GM18873 (cell line): Measurements from ENCODE around the gene VSTM1.
"Not testable (repeated sequence)": the region's sequence is repeated elsewhere in the genome, so short reads cannot be mapped to it uniquely, and the experiment has no call there.

Experiments used
- ATAC-seq: cut with Tn5 transposase; IDR thresholded peaks from one replicate; pipeline ENCODE4 v1.9.1; 2021; ENCODE audit warnings: mild to moderate bottlenecking, moderate library complexity, moderate number of reproducible peaks; ENCODE audit not compliant: unreplicated experiment, low FRiP score

VSTM1 gene

GRCh38 chr19:54074851-54075250, 11.2 kb upstream of the VSTM1 start:
- no peak for ATAC-seq

DNA sequence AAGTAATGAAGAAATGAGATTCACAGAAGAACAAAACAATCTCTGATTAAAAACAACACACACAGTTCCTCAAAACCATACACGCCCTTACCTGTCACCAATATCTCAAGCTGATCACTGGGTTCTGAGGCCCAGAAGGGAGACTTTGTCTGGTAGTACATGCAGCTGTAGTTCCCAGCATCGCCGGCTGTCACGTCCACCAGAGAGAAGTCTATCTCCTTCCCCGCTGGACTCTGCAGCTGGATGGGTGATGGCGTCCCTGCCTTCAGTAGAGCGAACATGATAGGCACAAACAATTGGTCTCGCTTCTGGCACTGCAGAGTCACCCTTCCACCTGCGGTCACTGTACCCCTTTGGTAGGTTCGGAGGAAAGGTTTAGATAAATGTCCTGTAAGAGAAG, 10.1 kb upstream of the VSTM1 start:
- no peak for ATAC-seq

DNA sequence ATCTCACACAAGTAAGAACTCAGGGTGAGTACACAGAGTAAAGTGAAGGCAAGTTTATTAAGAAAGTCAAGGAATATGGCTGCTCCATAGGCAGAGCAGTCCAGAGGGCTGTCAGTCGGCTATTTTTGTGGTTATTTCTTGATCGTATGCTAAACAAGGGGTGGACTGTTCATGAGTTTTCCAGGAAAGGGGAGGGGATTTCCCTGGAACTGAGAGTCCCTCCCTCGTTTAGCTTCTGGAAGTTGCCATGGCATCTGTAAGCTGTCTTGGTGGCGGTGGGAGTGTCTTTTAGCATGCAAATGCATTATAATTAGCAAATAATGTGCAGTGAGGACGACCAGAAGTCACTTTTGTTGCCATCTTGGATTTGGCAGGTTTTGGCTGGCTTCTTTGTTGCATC, 5.8 kb upstream of the VSTM1 start:
- no peak for ATAC-seq

DNA sequence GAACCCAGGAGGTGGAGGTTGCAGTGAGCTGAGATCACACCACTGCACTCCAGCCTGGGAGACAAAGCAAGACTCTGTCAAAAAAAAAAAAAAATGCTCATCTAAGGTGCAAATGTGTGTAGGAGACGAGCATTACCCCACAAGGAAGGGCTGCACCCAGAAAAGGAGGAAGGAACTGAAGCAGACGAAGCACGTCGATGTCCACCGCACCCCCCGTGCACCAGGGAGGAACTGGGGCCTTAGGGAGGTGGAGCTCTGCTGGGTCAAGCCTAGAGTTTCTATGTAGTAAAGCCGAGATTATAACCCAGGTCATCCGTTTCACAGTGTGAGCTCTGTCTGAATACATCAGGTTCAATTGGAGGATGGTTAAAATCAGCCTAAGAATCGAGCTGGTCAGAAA, 1.1 kb downstream of the VSTM1 start:
- no peak for ATAC-seq

DNA sequence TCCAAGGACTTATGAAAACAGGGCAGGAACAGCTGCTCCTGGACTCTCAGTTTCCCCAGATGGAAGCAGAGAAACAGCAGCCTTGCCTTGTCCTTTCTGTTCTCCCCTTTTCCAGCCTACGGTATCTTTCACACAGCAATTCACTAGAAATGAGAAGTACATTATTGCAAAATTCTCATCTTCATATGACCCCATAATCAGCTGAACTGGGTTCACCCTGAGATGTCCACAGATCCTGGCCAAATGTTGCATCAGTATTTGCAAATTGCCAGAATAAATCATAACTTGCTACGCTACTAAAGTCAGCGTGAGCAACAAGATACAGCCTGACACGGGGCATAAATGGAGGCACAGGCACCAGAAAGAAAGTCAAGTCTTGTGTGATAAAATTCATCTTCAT, 16.1 kb downstream of the VSTM1 start:
- ATAC-seq: no peak

DNA sequence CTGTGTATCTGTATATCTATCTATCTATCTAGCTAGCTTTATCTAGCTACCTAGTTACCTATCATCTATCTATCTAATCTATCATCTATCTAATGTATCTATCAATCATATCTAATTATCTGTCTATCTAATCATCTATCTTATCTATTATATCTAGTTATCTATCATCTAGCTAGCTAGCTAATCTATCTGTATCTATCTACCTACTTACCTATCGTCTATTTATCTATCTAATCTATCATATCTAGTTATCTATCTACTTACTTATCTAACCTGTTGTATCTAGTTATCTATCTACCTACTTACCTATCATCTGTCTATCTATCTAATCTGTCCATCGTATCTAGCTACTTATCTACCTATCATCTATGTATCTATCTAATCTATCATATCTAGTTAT, 17.9 kb downstream of the VSTM1 start:
- ATAC-seq: no peak

DNA sequence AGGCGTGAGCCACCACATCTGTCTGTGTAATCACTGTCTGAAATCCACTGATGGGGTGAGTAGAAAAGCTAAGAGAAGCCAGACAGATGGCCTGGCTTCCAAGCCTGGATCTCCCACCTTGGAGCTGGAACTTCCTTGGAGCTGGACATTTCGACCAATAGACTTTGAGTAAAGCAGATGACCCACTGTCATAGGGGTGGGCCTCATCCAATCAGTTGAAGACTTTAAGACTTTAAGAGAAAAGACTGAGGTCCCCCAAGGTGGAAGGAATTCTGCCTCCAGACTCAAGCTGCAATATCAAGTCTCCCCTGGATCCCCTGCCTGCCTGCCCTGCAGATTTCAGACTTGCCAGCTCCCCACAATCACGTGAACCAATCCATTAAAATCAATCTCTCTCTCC, 20.7 kb downstream of the VSTM1 start:
- no peak for ATAC-seq

GRCh38 chr19:54041969-54042606, 21.6 kb downstream of the VSTM1 start:
- no peak for ATAC-seq

- ATAC-seq: no peak
Observed at GRCh38 chr19:54040003-54040402, 23.7 kb downstream of the VSTM1 start.

DNA sequence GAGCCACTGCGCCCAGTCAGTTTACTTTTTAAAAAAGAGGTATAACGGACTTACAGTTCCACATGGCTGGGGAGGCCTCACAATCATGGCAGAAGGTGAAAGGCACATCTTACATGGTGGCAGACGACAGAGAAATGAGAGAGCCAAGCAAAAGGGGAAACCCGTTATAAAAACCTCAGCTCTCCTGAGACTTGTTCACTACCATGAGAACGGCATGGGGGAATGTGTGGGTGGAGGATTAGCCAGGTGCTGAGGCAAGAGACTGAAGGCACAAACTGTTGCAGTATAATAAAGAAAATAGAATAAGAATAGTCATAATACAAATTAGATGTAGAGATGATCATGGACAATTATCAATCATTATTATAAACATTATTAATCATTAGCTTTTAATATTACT, 27.2 kb downstream of the VSTM1 start:
- not testable (repeated sequence) for ATAC-seq

GRCh38 chr19:54035215-54036178, 28.2 kb downstream of the VSTM1 start:
- no peak for ATAC-seq

DNA sequence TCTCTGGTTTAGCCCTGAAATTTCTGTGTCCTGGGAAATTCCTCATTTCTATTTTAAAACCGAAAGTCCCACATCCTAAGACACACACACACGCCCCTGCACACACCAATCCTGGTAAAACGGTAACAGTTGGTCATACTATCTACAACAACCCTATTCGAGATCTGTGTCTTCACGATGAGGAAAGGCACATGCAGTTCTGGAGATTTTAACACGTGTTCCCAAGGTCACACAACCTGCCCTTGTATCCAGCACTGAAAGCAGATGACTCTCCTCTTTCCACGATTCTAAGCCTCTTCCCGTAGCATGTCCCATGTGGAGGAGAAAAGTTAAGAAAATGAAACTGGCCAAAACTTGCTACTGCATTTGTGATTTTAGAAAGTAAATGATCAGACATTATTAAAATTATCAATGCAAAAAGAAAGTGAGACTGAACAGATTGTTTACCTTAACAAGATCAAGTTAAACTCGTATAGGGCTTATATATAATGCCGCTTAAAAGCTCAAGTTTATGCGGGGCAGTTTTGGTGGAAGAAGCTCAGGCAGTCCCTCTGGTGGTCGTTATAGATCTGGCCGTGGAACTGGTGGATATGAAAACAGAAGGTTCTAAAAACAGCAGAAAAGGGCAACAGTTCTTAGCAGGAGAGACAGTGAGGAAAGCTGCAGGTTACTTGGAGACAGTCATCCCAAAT, 32.7 kb downstream of the VSTM1 start:
- no peak for ATAC-seq

- no peak for ATAC-seq
Observed at GRCh38 chr19:54029930-54030490, 33.7 kb downstream of the VSTM1 start.

DNA sequence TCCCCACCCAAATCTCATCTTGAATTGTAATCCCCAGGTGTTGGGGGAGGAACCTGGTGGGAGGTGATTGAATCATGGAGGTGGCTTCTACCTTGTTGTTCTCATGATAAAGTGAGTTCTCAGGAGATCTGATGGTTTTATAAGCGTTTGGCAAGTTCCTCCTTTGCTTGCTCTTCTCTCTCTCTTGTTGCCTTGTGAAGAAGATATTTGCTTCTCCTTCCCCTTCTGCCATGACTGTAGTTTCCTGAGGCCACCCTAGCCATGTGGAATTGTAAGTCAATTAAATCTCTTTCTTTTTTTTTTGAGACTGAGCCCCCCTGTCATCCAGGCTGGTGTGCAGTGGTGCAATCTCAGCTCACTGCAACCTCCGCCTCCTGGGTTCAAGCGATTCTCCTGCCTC, 34.4 kb downstream of the VSTM1 start:
- ATAC-seq: no peak

- ATAC-seq: no peak
Observed at GRCh38 chr19:54026656-54027055, 37.0 kb downstream of the VSTM1 start.

- ATAC-seq: no peak
Observed at GRCh38 chr19:54024660-54025059, 39.0 kb downstream of the VSTM1 start.

DNA sequence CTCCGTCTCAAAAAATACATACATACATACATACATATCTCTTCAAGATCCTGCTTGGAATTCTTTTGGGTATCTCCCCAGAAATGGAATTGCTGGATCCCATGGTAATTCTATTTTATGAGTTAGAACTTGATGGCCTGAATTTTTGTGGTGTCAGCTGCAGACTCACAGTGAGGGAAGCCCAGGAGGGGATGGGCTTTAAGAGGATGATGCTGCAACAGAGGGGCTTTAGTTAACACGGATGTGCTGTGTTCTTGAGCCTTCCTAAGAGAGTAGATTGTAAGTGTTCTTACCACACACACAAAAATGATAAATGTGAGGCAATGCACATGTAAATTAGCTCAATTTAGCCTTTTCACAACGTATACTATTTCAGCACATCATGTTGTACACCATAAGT, 40.5 kb downstream of the VSTM1 start:
- no peak for ATAC-seq

- ATAC-seq: no peak
Observed at GRCh38 chr19:54021932-54022331, 41.8 kb downstream of the VSTM1 start.

DNA sequence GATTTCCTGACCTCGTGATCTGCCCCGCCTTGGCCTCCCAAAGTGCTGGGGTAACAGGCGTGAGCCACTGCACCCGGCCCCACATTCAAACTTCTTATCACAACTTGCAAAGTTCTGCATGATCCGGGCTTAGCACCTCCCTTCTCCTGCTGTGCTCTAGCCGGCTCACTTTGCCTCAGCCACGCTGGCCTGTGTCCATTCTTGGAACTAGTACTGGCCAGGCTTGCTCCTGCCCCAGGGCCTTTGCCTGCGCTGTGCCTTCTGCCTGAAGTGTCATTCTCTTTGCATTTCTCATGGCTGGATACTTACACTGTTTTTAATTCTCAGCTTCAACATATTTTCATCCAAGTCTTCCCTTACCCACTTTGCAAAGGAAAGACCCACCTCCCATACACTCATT, 42.3 kb downstream of the VSTM1 start:
- ATAC-seq: no peak

- ATAC-seq: no peak
Observed at GRCh38 chr19:54017261-54017660, 46.4 kb downstream of the VSTM1 start.
